Nephron progenitor cell (in vitro differentiated cells): ENCODE results near the gene MYO3B.

ENCODE experiments used
- DNase-seq: peaks from one replicate; pipeline ENCODE4 v3.0.0; 2021
- H3K27ac Mint-ChIP-seq: 2 replicates; pipeline ENCODE4 v1.8.0; 2021; ENCODE audit warnings: mild to moderate bottlenecking, moderate library complexity, mixed read lengths
- H3K27me3 Mint-ChIP-seq: 2 replicates; pipeline ENCODE4 v1.8.0; 2021; ENCODE audit warnings: mild to moderate bottlenecking, low read depth, mixed read lengths; ENCODE audit not compliant: poor library complexity
- H3K36me3 Mint-ChIP-seq: 2 replicates; pipeline ENCODE4 v1.8.0; 2021; ENCODE audit warnings: low read depth, mixed read lengths
- H3K4me1 Mint-ChIP-seq: 2 replicates; pipeline ENCODE4 v1.8.0; 2021; ENCODE audit warnings: mixed read lengths
- H3K4me3 Mint-ChIP-seq: 2 replicates; pipeline ENCODE4 v1.8.0; 2021; ENCODE audit warnings: mild to moderate bottlenecking, moderate library complexity, mixed read lengths
- H3K9me3 Mint-ChIP-seq: 2 replicates; pipeline ENCODE4 v1.8.0; 2021; ENCODE audit warnings: mild to moderate bottlenecking, moderate library complexity, mixed read lengths
- CTCF ChIP-seq: fragments of 200-600 bp; sonication (generic); IDR thresholded peaks from 2 replicates; pipeline ENCODE4 v1.5.0; 2021; ENCODE audit warnings: antibody characterized with exemption

Gene MYO3B

GRCh38 chr2:170142502-170142901, 35.4 kb upstream of the MYO3B start:
- H3K9me3 Mint-ChIP-seq: peaks cover under 1% of the 10 kb centered on the region
- TF ChIP-seq CTCF: no peak
- no peak overlapping the region for H3K27ac Mint-ChIP-seq
- H3K27me3 Mint-ChIP-seq: peaks cover 7% of the 10 kb centered on the region
- no peaks in the 10 kb centered on the region for H3K36me3 Mint-ChIP-seq
- H3K4me1 Mint-ChIP-seq: peaks cover 55% of the 10 kb centered on the region
- H3K4me3 Mint-ChIP-seq: no peak overlapping the region
- DNase-seq: no peak

- no peak overlapping the region for H3K4me3 Mint-ChIP-seq
Observed at GRCh38 chr2:170143045-170143717, 34.8 kb upstream of the MYO3B start.

GRCh38 chr2:170144761-170145160, 33.2 kb upstream of the MYO3B start:
- Mint-ChIP-seq H3K4me3 (no peak overlapping the region), H3K36me3 (no peaks in the 10 kb centered on the region), H3K27me3 (peaks cover 7% of the 10 kb centered on the region), H3K9me3 (peaks cover 15% of the 10 kb centered on the region), H3K27ac (no peak overlapping the region), H3K4me1 (peaks cover 49% of the 10 kb centered on the region)
- no peak for TF ChIP-seq CTCF
- DNase-seq: no peak

More at GRCh38 chr2:170143045-170143717, 34.8 kb upstream of the MYO3B start:
- DNase-seq: no peak
- Mint-ChIP-seq H3K27me3 (peaks cover 7% of the 10 kb centered on the region), H3K27ac (peak overlapping the region; percentile 87), H3K36me3 (no peaks in the 10 kb centered on the region), H3K4me1 (peaks cover 55% of the 10 kb centered on the region), H3K9me3 (peaks cover 7% of the 10 kb centered on the region)
- no peak for TF ChIP-seq CTCF

GRCh38 chr2:170145191-170145590, 32.8 kb upstream of the MYO3B start:
- DNase-seq: no peak

GRCh38 chr2:170145675-170146432, 32.1 kb upstream of the MYO3B start:
- Mint-ChIP-seq H3K36me3 (no peaks in the 10 kb centered on the region), H3K9me3 (peaks cover 15% of the 10 kb centered on the region), H3K4me3 (no peak overlapping the region), H3K27me3 (peaks cover under 1% of the 10 kb centered on the region), H3K27ac (no peak overlapping the region), H3K4me1 (peaks cover 43% of the 10 kb centered on the region)
- no peak for DNase-seq
- TF ChIP-seq CTCF: no peak

More at GRCh38 chr2:170145191-170145590, 32.8 kb upstream of the MYO3B start:
- Mint-ChIP-seq H3K4me1 (peaks cover 45% of the 10 kb centered on the region), H3K4me3 (no peak overlapping the region), H3K27ac (no peak overlapping the region), H3K9me3 (peaks cover 15% of the 10 kb centered on the region), H3K27me3 (peaks cover 4% of the 10 kb centered on the region), H3K36me3 (no peaks in the 10 kb centered on the region)
- TF ChIP-seq CTCF: no peak
